GM18873 (cell line): Measurements from ENCODE around the gene PTGES.
"Not testable (repeated sequence)": the region's sequence is repeated elsewhere in the genome, so short reads cannot be mapped to it uniquely, and the experiment has no call there.

ENCODE experiments used
- ATAC-seq: cut with Tn5 transposase; IDR thresholded peaks from one replicate; pipeline ENCODE4 v1.9.1; 2021; ENCODE audit warnings: mild to moderate bottlenecking, moderate library complexity, moderate number of reproducible peaks; ENCODE audit not compliant: unreplicated experiment, low FRiP score

PTGES gene

GRCh38 chr9:129752900-129753729 lies at the start of gene PTGES:
TSS of gene PTGES (minus strand) at chr9:129753042. CDS start at chr9:129753012, 30 bp downstream.
- no peak for ATAC-seq

GRCh38 chr9:129801504-129801903 lies 48.7 kb upstream of the PTGES start:
- ATAC-seq = no peak

- ATAC-seq = no peak
These were observed 46.1 kb upstream of the PTGES start for GRCh38 chr9:129798973-129799372.

- not testable (repeated sequence) for ATAC-seq
These were observed 43.2 kb upstream of the PTGES start for GRCh38 chr9:129796029-129796428.

- no peak for ATAC-seq
These were observed 41.7 kb upstream of the PTGES start for GRCh38 chr9:129794549-129794948.

- no peak for ATAC-seq
These were observed 33.6 kb upstream of the PTGES start for GRCh38 chr9:129786481-129786880.

- ATAC-seq = no peak
These were observed 33.0 kb upstream of the PTGES start for GRCh38 chr9:129785866-129786265.

GRCh38 chr9:129784970-129785369 lies 32.1 kb upstream of the PTGES start:
- ATAC-seq = not testable (repeated sequence)

GRCh38 chr9:129783516-129784361 lies 30.9 kb upstream of the PTGES start:
- ATAC-seq = no peak

GRCh38 chr9:129781981-129782380 lies 29.1 kb upstream of the PTGES start:
- ATAC-seq = no peak

GRCh38 chr9:129781131-129781530 lies 28.3 kb upstream of the PTGES start:
- ATAC-seq = no peak

GRCh38 chr9:129779560-129780190 lies 26.8 kb upstream of the PTGES start:
- ATAC-seq = no peak

GRCh38 chr9:129778469-129778868 lies 25.6 kb upstream of the PTGES start:
- ATAC-seq = no peak

- no peak for ATAC-seq
These were observed 24.9 kb upstream of the PTGES start for GRCh38 chr9:129777769-129778130.

GRCh38 chr9:129776938-129777768 lies 24.3 kb upstream of the PTGES start:
- no peak for ATAC-seq

GRCh38 chr9:129776566-129776937 lies 23.7 kb upstream of the PTGES start:
- ATAC-seq = no peak

GRCh38 chr9:129776096-129776495 lies 23.3 kb upstream of the PTGES start:
- not testable (repeated sequence) for ATAC-seq

GRCh38 chr9:129775448-129775798 lies 22.6 kb upstream of the PTGES start:
- ATAC-seq = no peak

- ATAC-seq = no peak
These were observed 22.1 kb upstream of the PTGES start for GRCh38 chr9:129774791-129775447.
